Fibroblast of villous mesenchyme (primary cell): Measurements from ENCODE around the gene SLX1A. TPM values are rescaled to one million over a fixed set of nuclear protein-coding genes. Genes with fewer than 3 reads are reported as not detected.
"Not testable (repeated sequence)": the region's sequence is repeated elsewhere in the genome, so short reads cannot be mapped to it uniquely, and the experiment has no call there.

Source experiments
- DNase-seq: peaks from one replicate; pipeline ENCODE4 v3.0.0-alpha.2; 2010; ENCODE audit warnings: low read depth
- H3K4me3 ChIP-seq: 2 replicates; pipeline ENCODE4 v1.5.1; 2011; ENCODE audit warnings: low read depth, mild to moderate bottlenecking, low read length
- total RNA-seq: library from RNA; depleted of rRNA; stranded (reverse); fragments of >200 nt; gene quantifications from 2 replicates; pipeline ENCODE4 v1.2.3, GENCODE V29; 2012
- TF ChIP-seq, protein P1 (sequence below): IDR thresholded peaks from 2 replicates; pipeline ENCODE4 v1.5.1; 2012; ENCODE audit warnings: low read depth, mild to moderate bottlenecking, low read length; ENCODE audit not compliant: insufficient read depth

The SLX1A gene
- total RNA-seq, result 16.8 and 49.3 TPM in 2 replicates

DNA sequence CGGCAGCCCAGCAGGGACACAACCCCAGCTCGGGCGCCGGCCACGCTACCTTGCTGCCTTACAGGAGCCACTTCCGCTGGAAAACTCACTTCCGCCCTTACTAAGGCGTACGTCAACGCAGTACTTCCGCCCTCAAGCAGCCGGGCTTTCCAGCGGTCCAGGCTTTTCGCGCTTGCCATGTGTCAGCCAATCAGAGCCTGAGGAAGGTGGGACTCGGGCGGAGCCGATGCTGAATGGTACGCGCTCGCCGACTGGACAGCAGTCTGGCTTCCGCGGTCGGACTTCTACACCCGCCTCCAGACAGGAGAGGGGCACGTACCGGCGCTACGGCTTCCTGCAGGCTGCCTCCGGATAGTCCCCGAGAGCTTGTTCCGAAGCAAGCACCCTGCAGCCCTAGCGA, at the start of gene SLX1A, which contains the start of gene BOLA2B:
SLX1A (plus strand) TSS at position 261 of the 400 bp plus-strand sequence. CDS start 210 bp downstream, outside the sequence.
BOLA2B (minus strand) TSS at position 52 of the 400 bp plus-strand sequence. CDS start 71 bp downstream, outside the sequence.
- DNase-seq, result not testable (repeated sequence)
- H3K4me3 ChIP-seq, result peak within 1 kb of the TSS; percentile 54

DNA sequence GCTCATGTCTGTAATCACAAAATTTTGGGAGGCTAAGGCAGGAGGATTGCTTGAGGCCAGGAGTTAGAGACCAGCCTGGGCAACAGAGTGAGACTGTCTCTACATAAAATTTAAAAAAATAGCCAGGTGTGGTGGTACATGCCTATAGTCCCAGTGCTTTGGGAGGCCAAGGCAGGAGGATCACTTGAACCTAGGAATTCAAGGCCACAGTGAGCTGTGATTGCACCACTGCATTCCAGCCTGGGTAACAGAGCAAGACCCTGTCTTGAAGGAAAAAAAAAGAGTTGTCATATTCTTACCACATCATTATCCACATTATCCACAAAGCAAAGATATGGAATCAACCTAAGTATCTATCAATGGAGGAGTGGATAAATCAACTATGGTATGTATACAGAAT, 49.7 kb upstream of the SLX1A start:
- TF ChIP-seq, protein P1, sequence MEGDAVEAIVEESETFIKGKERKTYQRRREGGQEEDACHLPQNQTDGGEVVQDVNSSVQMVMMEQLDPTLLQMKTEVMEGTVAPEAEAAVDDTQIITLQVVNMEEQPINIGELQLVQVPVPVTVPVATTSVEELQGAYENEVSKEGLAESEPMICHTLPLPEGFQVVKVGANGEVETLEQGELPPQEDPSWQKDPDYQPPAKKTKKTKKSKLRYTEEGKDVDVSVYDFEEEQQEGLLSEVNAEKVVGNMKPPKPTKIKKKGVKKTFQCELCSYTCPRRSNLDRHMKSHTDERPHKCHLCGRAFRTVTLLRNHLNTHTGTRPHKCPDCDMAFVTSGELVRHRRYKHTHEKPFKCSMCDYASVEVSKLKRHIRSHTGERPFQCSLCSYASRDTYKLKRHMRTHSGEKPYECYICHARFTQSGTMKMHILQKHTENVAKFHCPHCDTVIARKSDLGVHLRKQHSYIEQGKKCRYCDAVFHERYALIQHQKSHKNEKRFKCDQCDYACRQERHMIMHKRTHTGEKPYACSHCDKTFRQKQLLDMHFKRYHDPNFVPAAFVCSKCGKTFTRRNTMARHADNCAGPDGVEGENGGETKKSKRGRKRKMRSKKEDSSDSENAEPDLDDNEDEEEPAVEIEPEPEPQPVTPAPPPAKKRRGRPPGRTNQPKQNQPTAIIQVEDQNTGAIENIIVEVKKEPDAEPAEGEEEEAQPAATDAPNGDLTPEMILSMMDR, result no peak
- no peak overlapping the region for H3K4me3 ChIP-seq
- no peak for DNase-seq

DNA sequence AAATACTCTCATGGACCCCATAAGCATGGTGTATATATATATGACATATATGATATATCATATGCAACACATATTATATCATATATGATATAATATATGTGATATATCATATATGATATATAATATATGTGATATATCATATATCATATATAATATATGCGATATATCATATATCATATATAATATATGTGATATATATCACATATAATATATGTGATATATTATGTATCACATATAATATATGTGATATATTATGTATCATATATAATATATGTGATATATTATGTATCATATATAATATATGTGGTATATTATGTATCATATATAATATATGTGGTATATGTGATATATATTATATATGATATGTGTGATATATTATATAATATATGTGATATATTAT, 48.8 kb upstream of the SLX1A start:
- no peak for DNase-seq
- H3K4me3 ChIP-seq, result no peak overlapping the region
- TF ChIP-seq, protein P1, result no peak

DNA sequence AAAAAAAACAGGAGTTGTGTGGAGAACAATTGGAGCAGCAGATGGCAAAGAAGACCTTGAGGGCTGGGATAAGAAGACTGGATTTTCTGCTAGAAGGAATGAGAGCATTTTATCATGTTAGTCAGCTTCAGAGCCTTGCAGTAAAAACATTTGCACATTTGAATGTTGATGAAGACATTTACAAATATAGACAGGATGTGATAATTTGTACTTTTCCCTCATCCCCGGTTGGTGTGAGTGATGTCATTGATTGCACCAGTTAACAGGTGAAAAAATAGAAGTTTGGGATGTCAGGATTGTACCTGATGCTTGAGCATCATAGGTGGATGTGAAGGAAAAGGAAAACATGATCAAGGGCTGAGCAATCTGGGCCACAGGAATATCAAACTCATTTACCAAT, 48.0 kb upstream of the SLX1A start:
- H3K4me3 ChIP-seq, result no peak overlapping the region
- DNase-seq, result no peak
- TF ChIP-seq, protein P1, result no peak

DNA sequence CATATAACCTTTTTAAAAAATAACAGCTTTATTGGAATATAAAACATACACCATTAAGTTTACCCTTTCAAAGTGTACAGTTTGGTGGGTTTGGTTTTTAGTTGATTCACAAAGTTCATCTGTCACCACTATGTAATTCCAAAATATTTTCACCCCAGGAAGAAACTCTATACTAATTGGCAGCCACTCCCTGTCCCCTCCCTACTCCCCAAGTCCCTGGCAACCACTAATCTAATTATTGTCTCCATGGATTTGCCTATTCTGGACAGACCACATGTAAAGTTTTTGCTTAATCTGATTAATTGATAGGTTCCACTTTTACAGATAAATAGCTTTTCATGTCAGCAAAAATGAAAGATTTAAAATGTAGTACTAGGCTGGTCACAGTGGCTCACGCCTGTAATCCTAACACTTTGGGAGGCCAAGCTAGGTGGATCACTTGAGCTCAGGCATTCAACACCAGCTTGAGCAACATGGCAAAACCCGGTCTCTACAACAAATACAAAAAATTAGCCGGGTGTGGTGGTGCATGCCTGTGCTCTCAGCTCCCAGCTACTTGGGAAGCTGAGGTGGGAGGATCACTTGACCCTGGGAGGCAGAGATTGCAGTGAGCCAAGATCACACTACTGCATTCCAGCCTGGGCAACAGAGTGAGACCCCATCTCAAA, 45.7 kb upstream of the SLX1A start:
- H3K4me3 ChIP-seq, result no peak overlapping the region
- TF ChIP-seq, protein P1, result no peak
- no peak for DNase-seq

DNA sequence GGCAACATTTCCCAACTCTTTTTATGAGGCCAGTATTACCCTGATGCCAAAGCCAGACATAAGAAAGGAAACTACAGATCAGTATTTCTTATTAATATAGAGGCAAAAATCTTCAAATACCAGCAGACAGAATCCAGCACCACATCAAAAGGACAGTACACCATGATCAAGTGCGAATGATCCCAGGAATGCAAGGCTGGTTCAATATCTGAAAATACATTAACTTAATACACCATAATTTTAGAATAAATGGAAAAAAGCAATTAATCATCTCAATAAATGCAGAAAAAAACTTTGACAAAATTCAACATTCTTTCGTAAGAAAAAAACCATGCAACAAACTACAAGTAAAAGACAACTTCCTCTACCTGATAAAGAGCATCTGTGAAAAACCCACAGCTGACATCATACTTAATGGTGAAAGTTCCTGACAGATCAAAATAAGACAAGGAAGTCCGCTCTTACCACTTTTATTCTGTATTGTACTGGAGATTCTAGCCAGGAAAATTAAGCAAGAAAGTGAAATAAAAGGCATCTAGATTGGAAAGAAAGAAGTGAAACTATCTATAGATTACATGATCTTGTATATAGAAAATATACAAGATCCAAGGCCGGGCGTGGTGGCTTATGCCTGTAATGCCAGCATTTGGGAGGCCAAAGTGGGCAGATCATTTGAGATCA, 44.3 kb upstream of the SLX1A start:
- DNase-seq, result no peak
- TF ChIP-seq, protein P1, result no peak
- H3K4me3 ChIP-seq, result no peak overlapping the region

DNA sequence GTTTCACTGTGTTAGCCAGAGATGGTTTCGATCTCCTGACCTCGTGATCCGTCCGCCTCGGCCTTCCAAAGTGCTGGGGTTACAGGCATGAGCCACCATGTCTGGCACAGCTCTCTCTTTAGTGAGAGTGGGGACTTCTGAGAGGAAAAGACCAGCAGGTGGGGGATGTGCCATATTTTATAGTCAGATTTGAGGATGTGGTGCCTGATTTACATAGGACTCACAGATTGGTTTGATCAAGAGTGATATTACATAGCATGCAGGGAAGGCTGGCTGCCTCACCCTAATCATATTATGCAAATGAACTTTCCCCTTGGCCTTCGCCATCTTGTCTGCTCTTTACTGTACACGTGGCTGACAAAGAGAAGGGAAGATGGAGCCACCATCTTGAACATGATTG, 42.6 kb upstream of the SLX1A start:
- TF ChIP-seq, protein P1, result no peak
- DNase-seq, result no peak

More for the DNA sequence above, 42.6 kb upstream of the SLX1A start:
- H3K4me3 ChIP-seq, result no peak overlapping the region
